ENCODE measurements around the gene MTM1. TPM values are rescaled to one million over a fixed set of nuclear protein-coding genes. Genes with fewer than 3 reads are reported as not detected.

MTM1 gene
- total RNA-seq, 3 donors from 2014 or later = 42.2 to 77.3 (median 56.9) TPM

DNA sequence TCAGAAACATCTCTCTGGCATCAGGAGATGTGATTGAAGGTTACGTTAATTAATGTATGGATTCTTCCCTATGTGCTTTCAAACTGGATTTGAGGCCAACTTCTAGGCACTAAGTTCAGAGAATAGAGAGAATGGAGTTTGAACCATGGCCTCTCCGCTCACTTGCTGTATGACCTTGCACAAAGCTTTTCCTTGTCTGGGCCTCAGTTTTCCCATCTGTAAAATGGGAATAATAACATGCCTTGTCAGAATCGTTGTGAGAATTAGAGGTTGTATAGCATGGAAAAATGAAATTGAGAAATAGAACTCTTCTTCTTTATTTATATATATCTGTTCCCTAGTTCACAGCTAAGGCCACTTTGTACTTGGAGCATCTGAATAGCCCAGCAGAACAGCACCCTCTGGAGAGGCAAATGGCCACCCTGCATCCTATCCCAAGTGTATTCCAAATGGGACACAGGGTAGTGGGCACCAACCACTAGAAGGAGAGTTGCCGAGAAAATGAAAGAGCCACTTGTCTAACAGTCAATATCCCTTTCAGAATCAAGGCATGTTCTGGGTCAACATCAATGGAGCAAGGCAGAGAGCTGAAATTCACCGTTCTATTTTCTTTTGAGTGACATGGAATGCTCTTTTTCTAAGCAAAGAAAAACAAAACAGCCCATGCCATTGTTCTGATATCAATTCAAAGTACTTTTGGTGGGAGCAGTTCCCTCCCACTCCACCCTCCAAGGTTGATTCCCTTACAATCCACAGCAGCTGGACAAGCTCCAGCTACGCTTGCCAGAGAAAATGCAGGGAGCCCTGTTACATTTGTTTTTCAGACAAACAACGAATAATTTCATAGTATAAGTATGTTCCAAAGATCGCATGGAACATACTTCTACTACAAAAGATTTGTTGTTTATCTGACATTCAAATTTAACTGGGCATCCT is 23.3 kb upstream of the MTM1 start:
- intact Hi-C loops (cut with DNase I, micrococcal nuclease) = no loop called here
- DNase-seq = no peak
- ATAC-seq = no peak

DNA sequence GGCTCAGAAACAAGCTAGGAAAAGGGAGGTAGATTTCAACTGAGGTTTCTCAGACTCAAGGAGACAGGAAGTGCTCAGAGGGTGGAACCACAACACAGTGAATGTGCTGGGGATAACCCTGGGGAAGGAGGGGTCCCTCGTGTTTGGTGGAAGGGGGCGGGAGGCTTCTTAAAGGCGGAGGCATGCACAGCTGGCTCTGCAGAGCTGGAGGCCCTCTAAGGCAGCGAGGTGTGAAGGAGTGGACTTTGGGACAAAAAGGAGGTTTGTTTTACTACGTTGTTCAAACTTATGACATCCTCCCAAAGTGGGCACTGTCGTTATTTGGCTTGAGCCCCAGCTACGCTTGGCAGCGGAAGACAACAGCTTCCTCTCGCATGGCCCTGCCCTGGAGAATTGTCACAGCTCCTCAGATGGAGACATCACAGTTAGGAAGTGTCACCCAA is 21.7 kb upstream of the MTM1 start:
- H3K36me3 ChIP-seq (ENCODE audit: low read depth) = no peaks in the 10 kb centered on the region
- no peaks in the 10 kb centered on the region for H3K4me1 ChIP-seq (ENCODE audit: low read depth)
- ATAC-seq (peak; percentile 6), DNase-seq (no peak)
- intact Hi-C loops (cut with DNase I, micrococcal nuclease) = no loop called here
- TF ChIP-seq, protein P1, sequence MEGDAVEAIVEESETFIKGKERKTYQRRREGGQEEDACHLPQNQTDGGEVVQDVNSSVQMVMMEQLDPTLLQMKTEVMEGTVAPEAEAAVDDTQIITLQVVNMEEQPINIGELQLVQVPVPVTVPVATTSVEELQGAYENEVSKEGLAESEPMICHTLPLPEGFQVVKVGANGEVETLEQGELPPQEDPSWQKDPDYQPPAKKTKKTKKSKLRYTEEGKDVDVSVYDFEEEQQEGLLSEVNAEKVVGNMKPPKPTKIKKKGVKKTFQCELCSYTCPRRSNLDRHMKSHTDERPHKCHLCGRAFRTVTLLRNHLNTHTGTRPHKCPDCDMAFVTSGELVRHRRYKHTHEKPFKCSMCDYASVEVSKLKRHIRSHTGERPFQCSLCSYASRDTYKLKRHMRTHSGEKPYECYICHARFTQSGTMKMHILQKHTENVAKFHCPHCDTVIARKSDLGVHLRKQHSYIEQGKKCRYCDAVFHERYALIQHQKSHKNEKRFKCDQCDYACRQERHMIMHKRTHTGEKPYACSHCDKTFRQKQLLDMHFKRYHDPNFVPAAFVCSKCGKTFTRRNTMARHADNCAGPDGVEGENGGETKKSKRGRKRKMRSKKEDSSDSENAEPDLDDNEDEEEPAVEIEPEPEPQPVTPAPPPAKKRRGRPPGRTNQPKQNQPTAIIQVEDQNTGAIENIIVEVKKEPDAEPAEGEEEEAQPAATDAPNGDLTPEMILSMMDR (IDR thresholded peaks at IDR 0.05) = no peak
- H3K9me3 ChIP-seq = no peaks in the 10 kb centered on the region
- H3K4me3 ChIP-seq = no peak overlapping the region

More for the DNA sequence above, 23.3 kb upstream of the MTM1 start:
- TF ChIP-seq, protein P1 (IDR thresholded peaks at IDR 0.05) = no peak
- no peaks in the 10 kb centered on the region for H3K36me3 ChIP-seq (ENCODE audit: low read depth)
- no peaks in the 10 kb centered on the region for H3K4me1 ChIP-seq (ENCODE audit: low read depth)
- no peak overlapping the region for H3K4me3 ChIP-seq
- no peaks in the 10 kb centered on the region for H3K9me3 ChIP-seq

DNA sequence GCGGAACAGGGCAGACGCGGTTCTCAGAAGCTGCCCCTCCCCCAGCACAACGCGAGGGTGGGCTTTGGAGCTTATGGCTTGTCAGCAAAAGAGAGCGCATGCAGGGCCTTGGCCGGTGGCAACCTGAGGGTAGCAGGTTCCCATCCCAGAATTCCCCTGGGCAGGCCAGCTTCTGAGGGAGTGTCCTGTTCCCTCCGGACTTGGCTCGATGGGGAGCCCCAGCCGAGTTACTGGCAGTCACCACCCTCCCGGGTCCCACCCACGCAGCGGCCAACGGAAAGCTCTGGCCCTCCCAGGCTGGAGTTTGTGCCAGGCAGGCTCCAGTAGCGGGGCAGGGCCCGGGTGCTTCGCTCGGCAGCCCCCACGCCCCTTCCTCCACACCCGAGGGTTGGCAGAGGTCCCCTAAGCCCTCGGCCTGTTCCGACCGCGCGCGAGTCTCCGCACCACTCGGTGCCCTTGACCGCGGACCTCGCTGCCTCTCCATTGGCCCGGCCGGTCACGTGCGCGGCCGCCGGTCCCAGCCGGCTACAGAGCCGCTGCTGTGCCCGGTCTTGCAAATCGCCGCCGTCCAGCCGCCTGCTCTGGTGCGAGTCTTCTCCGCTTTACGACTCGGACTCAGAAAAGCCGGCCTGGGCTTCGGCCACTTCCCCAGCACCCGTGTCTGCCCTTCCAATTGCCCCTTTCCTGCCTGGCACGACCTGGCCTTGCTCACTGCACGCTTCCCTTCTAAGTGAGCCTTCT is 20.9 kb upstream of the MTM1 start:
- intact Hi-C loops (cut with DNase I, micrococcal nuclease) = no loop called here
- TF ChIP-seq, protein P1 (IDR thresholded peaks at IDR 0.05) = no peak
- Histone ChIP-seq H3K36me3 (ENCODE audit: low read depth) (no peaks in the 10 kb centered on the region), H3K4me3 (no peak overlapping the region), H3K9me3 (no peaks in the 10 kb centered on the region), H3K4me1 (ENCODE audit: low read depth) (no peaks in the 10 kb centered on the region)
- ATAC-seq (peak; percentile 91), DNase-seq (peak; percentile 65 to 81 (median 79))

DNA sequence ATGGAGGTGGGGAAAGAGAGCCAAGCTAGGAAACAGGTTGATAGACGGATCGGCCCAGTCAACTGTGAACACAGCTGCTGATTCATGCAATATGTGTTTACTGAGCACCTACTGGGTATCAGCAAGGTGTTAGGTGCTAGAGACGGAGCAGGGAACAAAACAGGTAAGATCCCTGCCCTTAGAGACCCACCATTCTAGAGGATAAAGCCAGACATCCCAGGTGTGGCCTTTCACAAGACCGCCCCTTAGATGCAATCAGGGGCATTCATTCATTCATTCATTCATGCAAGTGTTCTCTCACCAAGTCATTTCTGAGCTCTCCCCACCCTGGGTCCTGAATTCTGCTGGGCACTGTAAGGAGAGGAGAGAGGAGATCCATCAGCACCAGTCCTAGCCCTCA is 20.2 kb upstream of the MTM1 start:
- Histone ChIP-seq H3K36me3 (ENCODE audit: low read depth) (no peaks in the 10 kb centered on the region), H3K9me3 (no peaks in the 10 kb centered on the region), H3K4me3 (no peak overlapping the region), H3K4me1 (ENCODE audit: low read depth) (no peaks in the 10 kb centered on the region)
- TF ChIP-seq, protein P1 (IDR thresholded peaks at IDR 0.05) = no peak
- DNase-seq (no peak), ATAC-seq (no peak)
- intact Hi-C loops (cut with DNase I, micrococcal nuclease) = no loop called here

DNA sequence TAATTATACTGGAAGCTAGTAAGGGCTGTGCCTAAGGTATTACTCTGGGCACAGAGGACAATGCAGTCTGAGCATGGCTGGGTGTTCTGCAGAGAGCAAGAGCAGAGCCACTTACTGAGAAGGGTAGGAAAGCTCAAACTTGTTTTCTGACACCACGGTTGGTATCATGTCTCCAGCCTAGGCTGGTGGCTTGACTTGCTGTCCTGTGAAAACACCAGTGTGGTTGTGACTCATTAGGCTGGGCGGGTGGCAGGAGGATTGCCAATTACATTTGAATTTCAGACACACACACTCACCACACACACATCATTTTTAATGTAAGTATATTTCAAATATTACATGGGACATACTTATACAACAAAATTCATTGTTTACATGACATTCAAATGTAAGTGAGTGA is 19.7 kb upstream of the MTM1 start:
- ATAC-seq (no peak), DNase-seq (no peak)
- Histone ChIP-seq H3K9me3 (no peaks in the 10 kb centered on the region), H3K4me3 (no peak overlapping the region), H3K4me1 (ENCODE audit: low read depth) (no peaks in the 10 kb centered on the region), H3K36me3 (ENCODE audit: low read depth) (no peaks in the 10 kb centered on the region)
- intact Hi-C loops (cut with DNase I, micrococcal nuclease) = no loop called here
- TF ChIP-seq, protein P1 (IDR thresholded peaks at IDR 0.05) = no peak

Measured in mucosa of descending colon (tissue), 3 donors.